ENCODE data around the gene LHX6. TPM values are rescaled to one million over a fixed set of nuclear protein-coding genes. Genes with fewer than 3 reads are reported as not detected.

Gene LHX6
- total and polyA plus RNA-seq, 2 experiments from 2014 or later = not detected

DNA sequence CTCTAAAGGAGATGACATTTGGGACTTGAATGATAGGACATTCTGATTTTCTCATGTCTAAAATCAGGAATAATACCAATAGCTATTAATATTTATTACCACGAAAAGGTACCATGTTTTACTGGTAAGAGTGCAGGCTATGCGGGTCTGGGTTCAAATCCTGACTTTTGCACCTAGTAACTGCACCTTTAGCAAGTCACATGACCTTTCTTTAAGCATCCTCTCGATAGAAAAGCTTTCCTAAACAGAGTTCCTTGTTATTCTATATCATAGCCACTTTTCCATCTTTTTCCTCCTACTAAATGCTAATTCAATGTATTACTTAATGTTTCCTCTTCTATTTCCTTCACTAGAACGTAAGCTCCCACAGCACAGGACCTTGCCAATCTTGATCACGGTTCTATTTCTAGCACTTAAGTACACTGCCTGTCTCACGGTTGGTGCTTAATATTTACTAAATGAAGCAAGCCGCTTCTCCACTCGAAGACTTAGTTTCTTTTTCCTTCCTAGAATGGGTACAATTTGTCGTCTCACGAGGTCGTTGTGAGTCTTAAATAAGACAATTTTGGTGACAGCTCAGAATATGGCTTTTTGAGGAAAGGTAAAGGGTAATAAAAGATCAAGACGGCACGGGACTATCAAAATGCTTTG, 35.1 kb upstream of the LHX6 start:
- H3K9ac ChIP-seq = peak overlapping the region; percentile 95
- 0 out of 2 replicates have a peak, but pooled peaks cover 4% of the 10 kb centered on the region for H4K20me1 ChIP-seq (ENCODE audit: insufficient read depth)
- H3K4me3 ChIP-seq = peak overlapping the region; percentile 97
- peak overlapping the region; percentile 90 for H2AFZ ChIP-seq
- 20 to 21% methylated on average over 13 of the region's 13 CpGs for WGBS, 2 experiments (ENCODE audit: low coverage in 1 of 2, low lambda C conversion rate in 2 of 2, missing lambda C conversion rate in 2 of 2)
- peak overlapping the region; percentile 99 for H3K4me2 ChIP-seq (ENCODE audit: unreplicated experiment)
- no peaks in the 10 kb centered on the region for H3K9me2 ChIP-seq (ENCODE audit: insufficient read depth)
- no peak for TF ChIP-seq EZH2phosphoT487 (IDR thresholded peaks at IDR 0.05; ENCODE audit: insufficient read depth, low read depth)
- TF ChIP-seq EZH2 (IDR thresholded peaks at IDR 0.05; ENCODE audit: insufficient read depth, poor library complexity, severe bottlenecking) = no peak
- no peaks in the 10 kb centered on the region for H3K9me3 ChIP-seq (ENCODE audit: low read depth)
- H3K27ac ChIP-seq = peak overlapping the region; percentile 89
- H3K79me2 ChIP-seq (ENCODE audit: insufficient read depth) = peaks cover 98% of the 10 kb centered on the region
- peaks cover 23% of the 10 kb centered on the region for H3K4me1 ChIP-seq (ENCODE audit: insufficient read depth)
- no peaks in the 10 kb centered on the region for H3F3A ChIP-seq (ENCODE audit: insufficient read depth)
- H3K27me3 ChIP-seq (replicated peaks; ENCODE audit: insufficient read depth) = no peaks in the 10 kb centered on the region
- in situ Hi-C loops (cut with MboI) = no loop called here
- peaks cover 6% of the 10 kb centered on the region; the same call in 1 of the 2 replicates for H3K36me3 ChIP-seq (ENCODE audit: low read depth)
- DNase-seq = peak; percentile 56

GRCh38 chr9:122262073-122262472, 33.3 kb upstream of the LHX6 start:
- Histone ChIP-seq H2AFZ (no peak overlapping the region), H3K9ac (no peak overlapping the region), H3K36me3 (ENCODE audit: low read depth) (peaks cover 6% of the 10 kb centered on the region), H3K27ac (no peak overlapping the region), H3K4me2 (ENCODE audit: unreplicated experiment) (no peak overlapping the region), H3K27me3 (replicated peaks; ENCODE audit: insufficient read depth) (no peaks in the 10 kb centered on the region), H3K4me1 (ENCODE audit: insufficient read depth) (peaks cover 23% of the 10 kb centered on the region), H3K4me3 (no peak overlapping the region), H3K9me3 (ENCODE audit: low read depth) (no peaks in the 10 kb centered on the region), H3K9me2 (ENCODE audit: insufficient read depth) (no peaks in the 10 kb centered on the region), H4K20me1 (ENCODE audit: insufficient read depth) (0 out of 2 replicates have a peak, but pooled peaks cover 4% of the 10 kb centered on the region), H3F3A (ENCODE audit: insufficient read depth) (no peaks in the 10 kb centered on the region), H3K79me2 (ENCODE audit: insufficient read depth) (peaks cover 98% of the 10 kb centered on the region)
- DNase-seq = no peak
- WGBS, 2 experiments (ENCODE audit: low coverage in 1 of 2, low lambda C conversion rate in 2 of 2, missing lambda C conversion rate in 2 of 2) = 90 to 100% methylated on average over 1 of the region's 1 CpG
- TF ChIP-seq EZH2 (IDR thresholded peaks at IDR 0.05; ENCODE audit: insufficient read depth, poor library complexity, severe bottlenecking) = no peak
- no peak for TF ChIP-seq EZH2phosphoT487 (IDR thresholded peaks at IDR 0.05; ENCODE audit: insufficient read depth, low read depth)
- in situ Hi-C loops (cut with MboI) = no loop called here

DNA sequence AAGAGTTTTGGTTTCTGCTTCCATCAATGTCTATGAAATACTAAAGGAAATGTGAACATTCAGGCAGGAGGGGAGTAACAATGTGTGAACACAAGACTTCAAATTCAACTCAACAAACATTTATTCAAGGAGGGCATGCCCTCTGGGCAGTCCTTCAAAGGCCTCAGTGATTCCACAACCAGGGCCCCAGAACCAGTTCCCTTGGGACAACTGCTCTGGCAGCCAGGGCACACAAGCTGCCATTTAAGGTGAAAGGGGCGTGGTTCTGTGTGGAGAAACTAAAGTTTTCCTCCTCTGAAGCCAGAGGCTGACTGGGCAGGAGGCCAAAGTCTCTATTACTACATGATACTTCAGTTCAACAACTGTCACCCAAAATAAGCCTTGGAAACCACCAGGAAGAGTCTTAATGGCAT, 32.7 kb upstream of the LHX6 start:
- in situ Hi-C loops (cut with MboI) = no loop called here
- Histone ChIP-seq H3K9ac (no peak overlapping the region), H2AFZ (no peak overlapping the region), H3K79me2 (ENCODE audit: insufficient read depth) (peaks cover 95% of the 10 kb centered on the region), H3K36me3 (ENCODE audit: low read depth) (peaks cover 6% of the 10 kb centered on the region), H3F3A (ENCODE audit: insufficient read depth) (no peaks in the 10 kb centered on the region), H3K9me3 (ENCODE audit: low read depth) (no peaks in the 10 kb centered on the region), H3K9me2 (ENCODE audit: insufficient read depth) (no peaks in the 10 kb centered on the region), H3K4me3 (no peak overlapping the region), H4K20me1 (ENCODE audit: insufficient read depth) (0 out of 2 replicates have a peak, but pooled peaks cover 4% of the 10 kb centered on the region), H3K4me1 (ENCODE audit: insufficient read depth) (peaks cover 23% of the 10 kb centered on the region), H3K4me2 (ENCODE audit: unreplicated experiment) (no peak overlapping the region), H3K27ac (no peak overlapping the region), H3K27me3 (replicated peaks; ENCODE audit: insufficient read depth) (no peaks in the 10 kb centered on the region)
- no peak for TF ChIP-seq EZH2phosphoT487 (IDR thresholded peaks at IDR 0.05; ENCODE audit: insufficient read depth, low read depth)
- no peak for TF ChIP-seq EZH2 (IDR thresholded peaks at IDR 0.05; ENCODE audit: insufficient read depth, poor library complexity, severe bottlenecking)
- DNase-seq = peak; percentile 89
- WGBS, 2 experiments (ENCODE audit: low coverage in 1 of 2, low lambda C conversion rate in 2 of 2, missing lambda C conversion rate in 2 of 2) = 42 to 54% methylated on average over 1 of the region's 1 CpG

DNA sequence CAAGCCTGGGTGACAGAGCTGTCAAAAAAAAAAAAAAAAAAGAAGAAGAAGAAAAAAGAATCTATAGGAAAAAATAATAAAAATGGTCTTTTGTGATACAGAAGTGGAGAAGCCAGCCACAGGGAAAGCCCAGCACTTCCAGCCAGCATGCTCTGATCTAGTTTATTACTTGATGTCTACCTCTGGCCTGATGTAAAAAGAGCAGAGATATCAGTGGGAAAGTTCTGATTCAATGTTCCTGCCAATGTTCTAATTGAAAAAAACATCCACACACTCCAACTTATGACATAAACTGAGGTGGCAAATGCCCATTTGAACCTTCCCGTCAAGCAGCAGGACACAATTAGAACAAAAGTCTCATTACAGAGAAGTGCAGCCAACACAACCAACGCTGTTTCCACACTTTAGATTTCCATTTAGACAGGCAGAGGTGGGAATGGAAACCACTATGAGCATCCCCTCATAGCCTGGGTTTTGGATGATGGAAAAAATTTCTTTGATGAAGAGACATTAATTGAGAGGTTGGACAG, 30.2 kb upstream of the LHX6 start:
- no peak overlapping the region for H3K9ac ChIP-seq
- TF ChIP-seq EZH2phosphoT487 (IDR thresholded peaks at IDR 0.05; ENCODE audit: insufficient read depth, low read depth) (no peak), EZH2 (IDR thresholded peaks at IDR 0.05; ENCODE audit: insufficient read depth, poor library complexity, severe bottlenecking) (no peak)
- 30 to 43% methylated on average over 2 of the region's 2 CpGs for WGBS, 2 experiments (ENCODE audit: low coverage in 1 of 2, low lambda C conversion rate in 2 of 2, missing lambda C conversion rate in 2 of 2)
- H3K27me3 ChIP-seq (replicated peaks; ENCODE audit: insufficient read depth) = no peaks in the 10 kb centered on the region
- H3K9me3 ChIP-seq (ENCODE audit: low read depth) = no peaks in the 10 kb centered on the region
- no peaks in the 10 kb centered on the region for H3K9me2 ChIP-seq (ENCODE audit: insufficient read depth)
- DNase-seq = no peak
- H3K4me1 ChIP-seq (ENCODE audit: insufficient read depth) = peaks cover 16% of the 10 kb centered on the region
- H3K27ac ChIP-seq = no peak overlapping the region
- no peak overlapping the region for H2AFZ ChIP-seq
- H3K4me2 ChIP-seq (ENCODE audit: unreplicated experiment) = no peak overlapping the region
- H3K79me2 ChIP-seq (ENCODE audit: insufficient read depth) = peaks cover 97% of the 10 kb centered on the region
- no peak overlapping the region for H3K4me3 ChIP-seq
- in situ Hi-C loops (cut with MboI) = no loop called here
- 0 out of 2 replicates have a peak, but pooled peaks cover 4% of the 10 kb centered on the region for H4K20me1 ChIP-seq (ENCODE audit: insufficient read depth)
- H3F3A ChIP-seq (ENCODE audit: insufficient read depth) = no peaks in the 10 kb centered on the region
- peaks cover 16% of the 10 kb centered on the region for H3K36me3 ChIP-seq (ENCODE audit: low read depth)
